Activated CD8-positive, alpha-beta memory T cell treated with anti-CD3 and anti-CD28 coated beads, Interleukin-2, amount 50 U/mL, for 1 hour (primary cell): ENCODE measurements around the gene GAGE12C.
"Not testable (repeated sequence)": the region's sequence is repeated elsewhere in the genome, so short reads cannot be mapped to it uniquely, and the experiment has no call there.

Experiments
- DNase-seq: peaks from one replicate; pipeline ENCODE4 v3.0.0-alpha.2; 2020; ENCODE audit errors: extremely low read depth

The GAGE12C gene, protein sequence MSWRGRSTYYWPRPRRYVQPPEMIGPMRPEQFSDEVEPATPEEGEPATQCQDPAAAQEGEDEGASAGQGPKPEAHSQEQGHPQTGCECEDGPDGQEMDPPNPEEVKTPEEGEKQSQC

DNA sequence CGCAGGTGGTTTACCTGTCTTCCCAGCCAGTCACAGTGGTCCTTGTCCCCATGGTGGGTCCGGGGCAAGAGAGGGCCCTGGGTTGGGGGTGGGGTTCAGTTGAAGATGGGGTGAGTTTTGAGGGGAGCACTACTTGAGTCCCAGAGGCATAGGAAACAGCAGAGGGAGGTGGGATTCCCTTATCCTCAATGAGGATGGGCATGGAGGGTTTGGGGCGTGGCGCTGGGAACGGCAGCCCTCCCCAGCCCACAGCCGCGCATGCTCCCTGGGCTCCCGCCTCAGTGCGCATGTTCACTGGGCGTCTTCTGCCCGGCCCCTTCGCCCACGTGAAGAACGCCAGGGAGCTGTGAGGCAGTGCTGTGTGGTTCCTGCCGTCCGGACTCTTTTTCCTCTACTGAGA, at the start of gene GAGE12C:
Gene GAGE12C, plus strand, starts transcription at position 301 of the 400 bp plus-strand sequence. CDS start 1,155 bp downstream, outside the sequence.
- not testable (repeated sequence) for DNase-seq

DNA sequence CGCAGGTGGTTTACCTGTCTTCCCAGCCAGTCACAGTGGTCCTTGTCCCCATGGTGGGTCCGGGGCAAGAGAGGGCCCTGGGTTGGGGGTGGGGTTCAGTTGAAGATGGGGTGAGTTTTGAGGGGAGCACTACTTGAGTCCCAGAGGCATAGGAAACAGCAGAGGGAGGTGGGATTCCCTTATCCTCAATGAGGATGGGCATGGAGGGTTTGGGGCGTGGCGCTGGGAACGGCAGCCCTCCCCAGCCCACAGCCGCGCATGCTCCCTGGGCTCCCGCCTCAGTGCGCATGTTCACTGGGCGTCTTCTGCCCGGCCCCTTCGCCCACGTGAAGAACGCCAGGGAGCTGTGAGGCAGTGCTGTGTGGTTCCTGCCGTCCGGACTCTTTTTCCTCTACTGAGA, 9.5 kb downstream of the GAGE12C start, which contains the start of gene GAGE12D:
Gene GAGE12D, plus strand, starts transcription at position 301 of the 400 bp plus-strand sequence. CDS start 1,155 bp downstream, outside the sequence.
- not testable (repeated sequence) for DNase-seq

DNA sequence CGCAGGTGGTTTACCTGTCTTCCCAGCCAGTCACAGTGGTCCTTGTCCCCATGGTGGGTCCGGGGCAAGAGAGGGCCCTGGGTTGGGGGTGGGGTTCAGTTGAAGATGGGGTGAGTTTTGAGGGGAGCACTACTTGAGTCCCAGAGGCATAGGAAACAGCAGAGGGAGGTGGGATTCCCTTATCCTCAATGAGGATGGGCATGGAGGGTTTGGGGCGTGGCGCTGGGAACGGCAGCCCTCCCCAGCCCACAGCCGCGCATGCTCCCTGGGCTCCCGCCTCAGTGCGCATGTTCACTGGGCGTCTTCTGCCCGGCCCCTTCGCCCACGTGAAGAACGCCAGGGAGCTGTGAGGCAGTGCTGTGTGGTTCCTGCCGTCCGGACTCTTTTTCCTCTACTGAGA, 19.0 kb downstream of the GAGE12C start, which contains the start of gene GAGE12E:
Gene GAGE12E, plus strand, starts transcription at position 301 of the 400 bp plus-strand sequence. CDS start 1,155 bp downstream, outside the sequence.
- DNase-seq = not testable (repeated sequence)

- not testable (repeated sequence) for DNase-seq
These were observed 28.6 kb downstream of the GAGE12C start, which contains the start of gene GAGE12F for GRCh38 chrX:49560542-49560941. Gene GAGE12F (plus strand): TSS chrX:49560842. CDS start chrX:49561997, 1,155 bp downstream.

- not testable (repeated sequence) for DNase-seq
These were observed 36.8 kb downstream of the GAGE12C start for GRCh38 chrX:49568728-49569127.

DNA sequence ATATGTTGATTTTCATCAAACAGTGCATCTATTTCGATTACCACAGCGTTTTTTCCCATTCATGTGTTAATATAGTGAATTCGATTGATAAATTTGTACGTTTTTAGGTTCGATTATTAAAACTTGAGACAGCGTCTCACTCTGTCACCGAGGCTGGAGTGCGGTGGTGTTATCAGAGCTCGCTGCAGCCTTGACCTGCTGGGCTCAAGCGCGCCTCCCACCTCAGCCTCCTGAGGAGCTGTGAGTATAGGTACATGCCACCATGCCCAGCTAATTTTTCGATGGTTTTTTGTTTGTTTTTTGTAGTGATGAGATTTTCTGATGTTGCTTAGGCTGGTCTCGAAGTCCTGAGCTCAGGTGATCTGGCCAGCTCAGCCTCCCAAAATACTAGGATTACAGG, 37.2 kb downstream of the GAGE12C start:
- DNase-seq = not testable (repeated sequence)

DNA sequence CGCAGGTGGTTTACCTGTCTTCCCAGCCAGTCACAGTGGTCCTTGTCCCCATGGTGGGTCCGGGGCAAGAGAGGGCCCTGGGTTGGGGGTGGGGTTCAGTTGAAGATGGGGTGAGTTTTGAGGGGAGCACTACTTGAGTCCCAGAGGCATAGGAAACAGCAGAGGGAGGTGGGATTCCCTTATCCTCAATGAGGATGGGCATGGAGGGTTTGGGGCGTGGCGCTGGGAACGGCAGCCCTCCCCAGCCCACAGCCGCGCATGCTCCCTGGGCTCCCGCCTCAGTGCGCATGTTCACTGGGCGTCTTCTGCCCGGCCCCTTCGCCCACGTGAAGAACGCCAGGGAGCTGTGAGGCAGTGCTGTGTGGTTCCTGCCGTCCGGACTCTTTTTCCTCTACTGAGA, 38.1 kb downstream of the GAGE12C start, which contains the start of gene GAGE12G:
Gene GAGE12G, plus strand, starts transcription at position 301 of the 400 bp plus-strand sequence. CDS start 1,155 bp downstream, outside the sequence.
- DNase-seq = not testable (repeated sequence)

DNA sequence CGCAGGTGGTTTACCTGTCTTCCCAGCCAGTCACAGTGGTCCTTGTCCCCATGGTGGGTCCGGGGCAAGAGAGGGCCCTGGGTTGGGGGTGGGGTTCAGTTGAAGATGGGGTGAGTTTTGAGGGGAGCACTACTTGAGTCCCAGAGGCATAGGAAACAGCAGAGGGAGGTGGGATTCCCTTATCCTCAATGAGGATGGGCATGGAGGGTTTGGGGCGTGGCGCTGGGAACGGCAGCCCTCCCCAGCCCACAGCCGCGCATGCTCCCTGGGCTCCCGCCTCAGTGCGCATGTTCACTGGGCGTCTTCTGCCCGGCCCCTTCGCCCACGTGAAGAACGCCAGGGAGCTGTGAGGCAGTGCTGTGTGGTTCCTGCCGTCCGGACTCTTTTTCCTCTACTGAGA, 47.7 kb downstream of the GAGE12C start, which contains the start of gene GAGE12H:
Gene GAGE12H, plus strand, starts transcription at position 301 of the 400 bp plus-strand sequence. CDS start 1,155 bp downstream, outside the sequence.
- DNase-seq = not testable (repeated sequence)
